Fibroblast of the aortic adventitia (primary cell): Measurements from ENCODE around the gene KLHL6. TPM values are rescaled to one million over a fixed set of nuclear protein-coding genes. Genes with fewer than 3 reads are reported as not detected.

Source experiments
- DNase-seq: peaks from one replicate; pipeline ENCODE4 v3.0.0-alpha.2; 2010; ENCODE audit warnings: low read depth
- H3K4me3 ChIP-seq: 2 replicates; pipeline ENCODE4 v1.5.1; 2011; ENCODE audit warnings: low read depth, mild to moderate bottlenecking, control low read depth, low read length, moderate library complexity
- total RNA-seq: library from RNA; depleted of rRNA; stranded (reverse); fragments of >200 nt; gene quantifications from 2 replicates; pipeline ENCODE4 v1.2.3, GENCODE V29; 2012; ENCODE audit warnings: low replicate concordance
- TF ChIP-seq, protein P1 (sequence below): IDR thresholded peaks from 2 replicates; pipeline ENCODE4 v1.5.1; 2011; ENCODE audit warnings: mild to moderate bottlenecking, low read length, control low read depth, inconsistent platforms; ENCODE audit not compliant: insufficient read depth

Gene KLHL6
- total RNA-seq, 1 donor = not detected

DNA sequence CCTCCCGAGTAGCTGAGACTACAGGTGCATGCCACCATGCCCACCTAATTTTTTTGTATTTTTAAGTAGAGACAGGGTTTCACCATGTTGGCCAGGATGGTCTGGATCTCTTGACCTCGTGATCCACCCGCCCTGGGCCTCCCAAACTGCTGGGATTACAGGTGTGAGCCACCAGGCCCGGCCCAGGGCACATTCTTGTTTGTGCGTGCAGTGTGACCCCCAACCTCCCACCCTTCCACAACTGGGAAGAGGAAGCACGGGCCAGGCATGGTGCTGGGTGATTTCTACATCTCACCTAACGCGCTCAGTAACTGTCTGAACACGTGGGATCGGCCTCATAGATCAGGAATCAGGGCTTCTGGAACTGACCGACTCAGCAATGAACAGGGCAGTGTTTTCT lies 48.0 kb downstream of the KLHL6 start:
- H3K4me3 ChIP-seq = no peak overlapping the region
- TF ChIP-seq, protein P1, sequence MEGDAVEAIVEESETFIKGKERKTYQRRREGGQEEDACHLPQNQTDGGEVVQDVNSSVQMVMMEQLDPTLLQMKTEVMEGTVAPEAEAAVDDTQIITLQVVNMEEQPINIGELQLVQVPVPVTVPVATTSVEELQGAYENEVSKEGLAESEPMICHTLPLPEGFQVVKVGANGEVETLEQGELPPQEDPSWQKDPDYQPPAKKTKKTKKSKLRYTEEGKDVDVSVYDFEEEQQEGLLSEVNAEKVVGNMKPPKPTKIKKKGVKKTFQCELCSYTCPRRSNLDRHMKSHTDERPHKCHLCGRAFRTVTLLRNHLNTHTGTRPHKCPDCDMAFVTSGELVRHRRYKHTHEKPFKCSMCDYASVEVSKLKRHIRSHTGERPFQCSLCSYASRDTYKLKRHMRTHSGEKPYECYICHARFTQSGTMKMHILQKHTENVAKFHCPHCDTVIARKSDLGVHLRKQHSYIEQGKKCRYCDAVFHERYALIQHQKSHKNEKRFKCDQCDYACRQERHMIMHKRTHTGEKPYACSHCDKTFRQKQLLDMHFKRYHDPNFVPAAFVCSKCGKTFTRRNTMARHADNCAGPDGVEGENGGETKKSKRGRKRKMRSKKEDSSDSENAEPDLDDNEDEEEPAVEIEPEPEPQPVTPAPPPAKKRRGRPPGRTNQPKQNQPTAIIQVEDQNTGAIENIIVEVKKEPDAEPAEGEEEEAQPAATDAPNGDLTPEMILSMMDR = no peak
- DNase-seq = no peak

GRCh38 chr3:183506674-183507320 lies 48.7 kb downstream of the KLHL6 start:
- TF ChIP-seq, protein P1 = no peak
- no peak for DNase-seq
- H3K4me3 ChIP-seq = no peak overlapping the region

GRCh38 chr3:183504597-183504996 lies 50.9 kb downstream of the KLHL6 start:
- DNase-seq = no peak
- no peak overlapping the region for H3K4me3 ChIP-seq
- TF ChIP-seq, protein P1 = no peak

- H3K4me3 ChIP-seq = no peak overlapping the region
- TF ChIP-seq, protein P1 = no peak
- DNase-seq = no peak
These were observed 51.8 kb downstream of the KLHL6 start for GRCh38 chr3:183503746-183504145.

DNA sequence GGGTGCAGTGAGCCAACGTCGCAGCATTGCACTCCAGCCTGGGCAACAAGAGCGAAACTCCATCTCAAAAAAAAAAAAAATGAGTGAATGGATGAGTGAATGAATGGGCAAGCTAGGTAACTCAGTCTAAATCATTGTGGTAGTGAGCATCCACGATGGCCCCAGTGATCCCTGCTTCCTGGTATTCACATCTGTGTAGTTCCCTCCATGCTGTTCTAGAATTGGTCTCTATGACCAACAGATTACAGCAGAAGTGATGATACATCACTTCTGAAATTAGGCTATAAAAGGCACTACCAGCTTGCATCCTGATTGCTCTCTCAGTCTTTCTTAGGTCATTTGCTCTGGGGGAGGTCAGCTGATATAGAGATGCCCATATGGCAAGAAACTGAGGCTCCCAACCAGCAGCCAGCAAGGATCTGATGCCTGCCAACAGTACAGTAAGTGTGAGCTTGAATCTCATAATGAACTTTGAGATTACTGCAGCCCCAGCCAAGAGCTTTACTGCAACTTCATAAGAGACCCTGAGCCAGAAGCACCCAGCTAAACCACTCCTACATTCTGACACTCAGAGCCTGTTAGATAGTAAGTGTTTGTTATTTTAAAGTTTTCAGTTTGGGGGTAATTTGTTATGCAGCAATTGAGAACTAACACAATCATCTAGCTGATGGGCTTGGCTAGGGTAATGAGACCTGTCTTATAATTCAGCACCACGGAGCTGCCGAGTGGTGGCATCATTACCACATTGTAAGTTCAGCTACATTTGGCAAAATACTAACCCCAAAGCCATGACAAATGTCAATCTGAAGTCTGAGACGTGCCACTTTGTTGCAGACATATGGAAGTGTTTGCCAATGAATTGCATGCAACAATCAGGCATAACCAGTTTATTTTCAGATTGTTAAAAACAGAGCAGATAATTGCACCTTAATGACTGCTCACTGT lies 53.0 kb downstream of the KLHL6 start:
- TF ChIP-seq, protein P1 = no peak
- peak; percentile 13 for DNase-seq
- no peak overlapping the region for H3K4me3 ChIP-seq

DNA sequence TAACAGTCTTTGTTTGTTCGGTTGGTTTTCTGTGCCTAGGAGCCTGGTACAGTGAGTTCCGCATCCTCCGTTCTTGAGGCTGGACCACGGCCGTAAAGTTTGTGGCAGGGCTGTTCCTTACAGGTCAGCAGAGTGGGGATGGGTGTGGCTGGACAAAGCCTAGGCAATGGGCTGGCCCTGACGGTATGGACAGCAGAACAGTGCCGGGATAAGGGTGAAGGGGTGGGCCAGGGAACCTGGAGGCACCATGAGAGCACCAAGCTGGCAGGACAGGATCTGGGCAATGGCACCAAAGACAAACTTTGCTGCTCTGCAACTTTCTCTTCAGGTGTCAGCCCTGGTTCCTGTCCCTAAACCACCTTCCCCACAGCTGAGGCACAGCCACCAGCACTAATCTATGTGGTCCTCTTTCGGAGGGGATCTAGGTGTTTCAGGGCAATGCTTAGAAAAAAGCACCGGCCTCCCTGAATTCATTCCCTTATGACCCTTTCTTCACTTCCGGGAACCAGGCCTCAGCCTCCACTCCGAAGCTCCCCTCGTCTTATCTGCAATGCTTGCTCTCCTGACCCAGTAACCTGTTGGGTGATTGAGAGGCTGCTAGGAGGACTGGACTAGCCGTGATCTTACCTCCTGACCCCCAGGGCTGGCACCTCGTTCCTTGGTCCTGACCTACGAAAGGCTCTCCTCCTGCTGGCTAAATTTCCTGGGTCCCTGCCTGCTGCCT lies 54.4 kb downstream of the KLHL6 start:
- DNase-seq = no peak
- TF ChIP-seq, protein P1 = no peak

More for the DNA sequence above, 54.4 kb downstream of the KLHL6 start:
- H3K4me3 ChIP-seq = no peak overlapping the region
